ENCODE measurements around the gene KDM6B. TPM values are rescaled to one million over a fixed set of nuclear protein-coding genes. Genes with fewer than 3 reads are reported as not detected.
"Not testable (repeated sequence)": the region's sequence is repeated elsewhere in the genome, so short reads cannot be mapped to it uniquely, and the experiment has no call there.

The KDM6B gene
- 35.5 and 39.7 TPM in 2 replicates for total RNA-seq

GRCh38 chr17:7833795-7834541, at the start of gene KDM6B:
TSS of gene KDM6B (plus strand) at chr17:7834217. CDS start at chr17:7845555, 11,338 bp downstream.
- intact Hi-C loops (cut with micrococcal nuclease): loop anchor here (1.0 to 10.0 kb wide), 9 partner anchors 12 to 451 kb away; partner anchors contain the start of genes CNTROB, CTC1, NAA38 and PFAS

GRCh38 chr17:7786866-7787265, 47.2 kb upstream of the KDM6B start:
- intact Hi-C loops (cut with micrococcal nuclease): no loop called here

GRCh38 chr17:7789131-7789530, 44.9 kb upstream of the KDM6B start:
- intact Hi-C loops (cut with micrococcal nuclease): no loop called here

- intact Hi-C loops (cut with micrococcal nuclease): no loop called here
Observed at GRCh38 chr17:7790150-7790549, 43.9 kb upstream of the KDM6B start.

- intact Hi-C loops (cut with micrococcal nuclease): no loop called here
Observed at GRCh38 chr17:7792611-7793010, 41.4 kb upstream of the KDM6B start.

GRCh38 chr17:7794075-7794663, 39.8 kb upstream of the KDM6B start:
- intact Hi-C loops (cut with micrococcal nuclease): no loop called here

GRCh38 chr17:7797976-7798375, 36.0 kb upstream of the KDM6B start:
- intact Hi-C loops (cut with micrococcal nuclease): no loop called here

- intact Hi-C loops (cut with micrococcal nuclease): no loop called here
Observed at GRCh38 chr17:7798839-7799238, 35.2 kb upstream of the KDM6B start.

GRCh38 chr17:7803981-7804380, 30.0 kb upstream of the KDM6B start:
- intact Hi-C loops (cut with micrococcal nuclease): no loop called here

GRCh38 chr17:7806587-7806986, 27.4 kb upstream of the KDM6B start:
- intact Hi-C loops (cut with micrococcal nuclease): no loop called here

GRCh38 chr17:7807206-7807605, 26.8 kb upstream of the KDM6B start:
- intact Hi-C loops (cut with micrococcal nuclease): no loop called here

GRCh38 chr17:7809086-7809790, 24.8 kb upstream of the KDM6B start:
- intact Hi-C loops (cut with micrococcal nuclease): no loop called here

GRCh38 chr17:7809791-7810343, 24.1 kb upstream of the KDM6B start:
- intact Hi-C loops (cut with micrococcal nuclease): not testable (repeated sequence)

GRCh38 chr17:7811251-7811650, 22.8 kb upstream of the KDM6B start:
- intact Hi-C loops (cut with micrococcal nuclease): no loop called here

- intact Hi-C loops (cut with micrococcal nuclease): no loop called here
Observed at GRCh38 chr17:7814969-7815368, 19.0 kb upstream of the KDM6B start.

GRCh38 chr17:7816926-7817642, 16.9 kb upstream of the KDM6B start:
- intact Hi-C loops (cut with micrococcal nuclease): no loop called here

- intact Hi-C loops (cut with micrococcal nuclease): no loop called here
Observed at GRCh38 chr17:7817643-7817964, 16.4 kb upstream of the KDM6B start.

- intact Hi-C loops (cut with micrococcal nuclease): no loop called here
Observed at GRCh38 chr17:7818026-7818425, 16.0 kb upstream of the KDM6B start.

GRCh38 chr17:7818746-7819645, 15.0 kb upstream of the KDM6B start:
- intact Hi-C loops (cut with micrococcal nuclease): no loop called here

- intact Hi-C loops (cut with micrococcal nuclease): no loop called here
Observed at GRCh38 chr17:7820231-7820630, 13.8 kb upstream of the KDM6B start.
